GM23248 (cell line): ENCODE results near the gene CCNY. TPM values are rescaled to one million over a fixed set of nuclear protein-coding genes. Genes with fewer than 3 reads are reported as not detected.

Source experiments
- DNase-seq: peaks from one replicate; pipeline ENCODE4 v3.0.0-alpha.2; 2015
- H2AFZ ChIP-seq: fragments of 200-600 bp; sonication (generic); 2 replicates; pipeline ENCODE4 v1.6.1; 2016; ENCODE audit warnings: antibody characterized with exemption
- H3F3A ChIP-seq: fragments of 200-600 bp; sonication (generic); 2 replicates; pipeline ENCODE4 v1.6.1; 2016; ENCODE audit warnings: mild to moderate bottlenecking, antibody characterized with exemption, mixed run types; ENCODE audit not compliant: insufficient read depth
- H3K27ac ChIP-seq: fragments of 200-600 bp; sonication (generic); 2 replicates; pipeline ENCODE4 v1.5.1; 2016; ENCODE audit warnings: mild to moderate bottlenecking
- H3K27me3 ChIP-seq: fragments of 200-600 bp; sonication (generic); replicated peaks from 2 replicates; pipeline ENCODE4 v1.6.1; 2016; ENCODE audit warnings: mild to moderate bottlenecking; ENCODE audit not compliant: insufficient read depth
- H3K36me3 ChIP-seq: fragments of 200-600 bp; sonication (generic); 2 replicates; pipeline ENCODE4 v1.6.1; 2016; ENCODE audit warnings: low read depth, mild to moderate bottlenecking
- H3K4me1 ChIP-seq: fragments of 200-600 bp; sonication (generic); 2 replicates; pipeline ENCODE4 v1.6.1; 2016; ENCODE audit warnings: mild to moderate bottlenecking; ENCODE audit not compliant: insufficient read depth
- H3K4me2 ChIP-seq: fragments of 200-600 bp; sonication (generic); one replicate; pipeline ENCODE4 v1.6.1; 2016; ENCODE audit warnings: mild to moderate bottlenecking; ENCODE audit not compliant: unreplicated experiment
- H3K4me3 ChIP-seq: fragments of 200-600 bp; sonication (generic); 2 replicates; pipeline ENCODE4 v1.5.1; 2016; ENCODE audit warnings: mild to moderate bottlenecking
- H3K79me2 ChIP-seq: fragments of 200-600 bp; sonication (generic); 2 replicates; pipeline ENCODE4 v1.6.1; 2016; ENCODE audit warnings: mild to moderate bottlenecking; ENCODE audit not compliant: insufficient read depth
- H3K9ac ChIP-seq: fragments of 200-600 bp; sonication (generic); 2 replicates; pipeline ENCODE4 v1.6.1; 2016; ENCODE audit warnings: mild to moderate bottlenecking
- H3K9me2 ChIP-seq: fragments of 200-600 bp; sonication (generic); 2 replicates; pipeline ENCODE4 v1.6.1; 2016; ENCODE audit warnings: mixed run types, mild to moderate bottlenecking, moderate library complexity; ENCODE audit not compliant: insufficient read depth
- H3K9me3 ChIP-seq: fragments of 200-600 bp; sonication (generic); one replicate; pipeline ENCODE4 v1.6.1; 2017; ENCODE audit warnings: low read depth
- H4K20me1 ChIP-seq: fragments of 200-600 bp; sonication (generic); 2 replicates; pipeline ENCODE4 v1.6.0; 2016; ENCODE audit not compliant: insufficient read depth
- EZH2 ChIP-seq: fragments of 200-600 bp; sonication (generic); IDR thresholded peaks from 2 replicates; pipeline ENCODE4 v1.6.1; 2018; ENCODE audit warnings: antibody characterized with exemption, mild to moderate bottlenecking; ENCODE audit not compliant: insufficient read depth, poor library complexity, severe bottlenecking
- EZH2phosphoT487 ChIP-seq: fragments of 200-600 bp; sonication (generic); IDR thresholded peaks from 2 replicates; pipeline ENCODE4 v1.6.1; 2018; ENCODE audit warnings: antibody characterized with exemption, moderate library complexity, mild to moderate bottlenecking, low read depth; ENCODE audit not compliant: insufficient read depth
- WGBS, 2 experiments: methylation state at CpG; one replicate each; pipeline ENCODE4 v1.1.6; 2015 to 2017; ENCODE audit warnings: low lambda C conversion rate in 2 of 2, low coverage in 1 of 2; ENCODE audit errors: missing lambda C conversion rate in 2 of 2; 5-methylcytosine and 5-hydroxymethylcytosine counted together
- in situ Hi-C: fragments of 300-500 bp; cut with MboI; formaldehyde crosslinking; loops from 2 replicates; pipeline ENCODE4 v1.15.0; 2020
- polyA plus RNA-seq: library from polyadenylated mRNA; unstranded; fragments of >200 nt; fragmentation: Nextera tagmentation; extraction: Ambion mirVana; gene quantifications from 2 replicates; pipeline ENCODE4 v1.2.1, GENCODE V29; 2016
- total RNA-seq: library from RNA; depleted of rRNA; stranded (reverse); fragments of >200 nt; shearing (Covaris generic); gene quantifications from 2 replicates; pipeline ENCODE4 v1.2.3, GENCODE V29; 2014

CCNY gene
- total and polyA plus RNA-seq, 2 experiments from 2014 or later, result 12.8 to 70.4 TPM

GRCh38 chr10:35565602-35566081, 229.3 kb downstream of the CCNY start:
- no peaks in the 10 kb centered on the region for H3K9me2 ChIP-seq
- no peaks in the 10 kb centered on the region for H4K20me1 ChIP-seq
- peak overlapping the region; percentile 41 for H3K27ac ChIP-seq
- H3K79me2 ChIP-seq, result peaks cover 10% of the 10 kb centered on the region; the same call in 1 of the 2 replicates
- no peaks in the 10 kb centered on the region for H3K9me3 ChIP-seq
- no peak for TF ChIP-seq EZH2
- TF ChIP-seq EZH2phosphoT487, result no peak
- H3K4me1 ChIP-seq, result peaks cover 15% of the 10 kb centered on the region
- no peak overlapping the region for H2AFZ ChIP-seq
- H3F3A ChIP-seq, result no peaks in the 10 kb centered on the region
- H3K27me3 ChIP-seq, result no peaks in the 10 kb centered on the region
- in situ Hi-C loops, result loop anchor here (25.0 kb wide), 1 partner anchor 453 kb away; no protein-coding TSS in a partner anchor
- H3K36me3 ChIP-seq, result peaks cover 11% of the 10 kb centered on the region; the same call in 1 of the 2 replicates
- peak; percentile 62 for DNase-seq
- H3K9ac ChIP-seq, result no peak overlapping the region
- H3K4me2 ChIP-seq, result peak overlapping the region; percentile 6
- H3K4me3 ChIP-seq, result no peak overlapping the region
- 48 to 49% methylated on average over 8 of the region's 8 CpGs for WGBS, 2 experiments

- Histone ChIP-seq H3K4me3 (no peak overlapping the region), H2AFZ (no peak overlapping the region), H3K27me3 (no peaks in the 10 kb centered on the region), H3K36me3 (peaks cover 20% of the 10 kb centered on the region), H3K27ac (no peak overlapping the region), H4K20me1 (no peaks in the 10 kb centered on the region), H3K4me1 (peaks cover 15% of the 10 kb centered on the region), H3K9me3 (no peaks in the 10 kb centered on the region), H3K9me2 (no peaks in the 10 kb centered on the region), H3K4me2 (no peak overlapping the region), H3K9ac (no peak overlapping the region), H3F3A (no peaks in the 10 kb centered on the region), H3K79me2 (peaks cover 10% of the 10 kb centered on the region; the same call in 1 of the 2 replicates)
- no peak for DNase-seq
- TF ChIP-seq EZH2 (no peak), EZH2phosphoT487 (no peak)
- in situ Hi-C loops, result loop anchor here (25.0 kb wide), 1 partner anchor 456 kb away; no protein-coding TSS in a partner anchor
- 93 to 98% methylated on average over 6 of the region's 6 CpGs for WGBS, 2 experiments
Observed at GRCh38 chr10:35567951-35568350, 231.6 kb downstream of the CCNY start.

- no peaks in the 10 kb centered on the region for H3F3A ChIP-seq
- H3K27me3 ChIP-seq, result no peaks in the 10 kb centered on the region
- H2AFZ ChIP-seq, result no peak overlapping the region
- in situ Hi-C loops, result loop anchor here (25.0 kb wide), 1 partner anchor 456 kb away; no protein-coding TSS in a partner anchor
- no peak overlapping the region for H3K4me2 ChIP-seq
- H4K20me1 ChIP-seq, result no peaks in the 10 kb centered on the region
- H3K27ac ChIP-seq, result no peak overlapping the region
- no peak for TF ChIP-seq EZH2phosphoT487
- TF ChIP-seq EZH2, result no peak
- no peak overlapping the region for H3K9ac ChIP-seq
- 94 to 98% methylated on average over 17 to 20 of the region's 20 CpGs for WGBS, 2 experiments
- peaks cover 10% of the 10 kb centered on the region; the same call in 1 of the 2 replicates for H3K79me2 ChIP-seq
- no peak overlapping the region for H3K4me3 ChIP-seq
- no peak for DNase-seq
- peaks cover 20% of the 10 kb centered on the region for H3K36me3 ChIP-seq
- H3K9me3 ChIP-seq, result no peaks in the 10 kb centered on the region
- peaks cover 15% of the 10 kb centered on the region for H3K4me1 ChIP-seq
- no peaks in the 10 kb centered on the region for H3K9me2 ChIP-seq
Observed at GRCh38 chr10:35568483-35569015, 232.2 kb downstream of the CCNY start.

- DNase-seq, result no peak
- H3K9me3 ChIP-seq, result no peaks in the 10 kb centered on the region
- H3K9ac ChIP-seq, result no peak overlapping the region
- H2AFZ ChIP-seq, result no peak overlapping the region
- H3K4me1 ChIP-seq, result peaks cover 14% of the 10 kb centered on the region
- H3K9me2 ChIP-seq, result no peaks in the 10 kb centered on the region
- no peak for TF ChIP-seq EZH2
- no peak for TF ChIP-seq EZH2phosphoT487
- WGBS, 2 experiments, result 95 to 96% methylated on average over 19 of the region's 19 CpGs
- no peaks in the 10 kb centered on the region for H4K20me1 ChIP-seq
- H3K4me2 ChIP-seq, result no peak overlapping the region
- no peak overlapping the region for H3K27ac ChIP-seq
- no peak overlapping the region for H3K4me3 ChIP-seq
- H3K36me3 ChIP-seq, result peaks cover 20% of the 10 kb centered on the region
- H3K79me2 ChIP-seq, result 0 out of 2 replicates have a peak, but pooled peaks cover 4% of the 10 kb centered on the region
- no peaks in the 10 kb centered on the region for H3F3A ChIP-seq
- in situ Hi-C loops, result loop anchor here (25.0 kb wide), 1 partner anchor 457 kb away; no protein-coding TSS in a partner anchor
- H3K27me3 ChIP-seq, result no peaks in the 10 kb centered on the region
Observed at GRCh38 chr10:35569111-35569707, 232.9 kb downstream of the CCNY start.
